ENCODE measurements around the gene GOSR1. TPM values are rescaled to one million over a fixed set of nuclear protein-coding genes. Genes with fewer than 3 reads are reported as not detected.
"Not testable (repeated sequence)": the region's sequence is repeated elsewhere in the genome, so short reads cannot be mapped to it uniquely, and the experiment has no call there.

Gene GOSR1
- polyA plus RNA-seq, 10 donors = 23.2 to 32.7 (median 28.3) TPM

- not testable (repeated sequence) for DNase-seq
Observed at GRCh38 chr17:30574309-30574708, 97.1 kb downstream of the GOSR1 start.

GRCh38 chr17:30574806-30575205 lies 97.6 kb downstream of the GOSR1 start:
- not testable (repeated sequence) for DNase-seq

DNA sequence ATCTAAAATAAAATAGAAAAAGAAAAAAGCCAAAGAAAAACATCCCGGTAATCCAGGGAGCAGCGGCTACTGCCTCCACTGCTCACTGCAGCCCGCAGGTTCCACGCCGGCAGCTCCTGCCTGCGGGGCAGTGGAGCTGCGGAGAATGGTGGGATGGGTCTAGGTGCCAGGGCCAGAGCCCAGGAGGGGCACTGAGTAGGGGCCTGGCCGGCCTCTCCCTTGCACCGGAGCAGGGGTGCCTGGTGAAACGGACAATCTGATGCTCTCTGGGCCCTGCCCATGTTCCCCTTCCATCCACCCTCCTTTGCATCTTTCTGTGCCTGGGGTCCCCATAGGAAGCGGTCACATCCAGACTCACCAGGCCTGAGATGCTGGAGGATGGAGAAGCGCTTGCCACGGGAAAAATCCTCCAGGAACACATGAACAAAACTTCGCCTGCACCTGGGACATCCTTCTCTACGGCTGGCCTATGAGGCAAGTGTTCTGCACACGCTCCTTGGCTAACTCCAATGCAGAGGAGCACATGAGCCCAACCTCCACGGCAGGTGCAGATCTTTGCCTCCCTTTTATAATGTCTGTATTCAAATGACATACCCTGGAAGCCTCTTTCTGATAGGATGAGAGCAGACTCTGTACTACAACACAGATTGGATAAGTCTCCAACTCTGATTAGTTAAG lies 98.6 kb downstream of the GOSR1 start:
- DNase-seq = not testable (repeated sequence)

DNA sequence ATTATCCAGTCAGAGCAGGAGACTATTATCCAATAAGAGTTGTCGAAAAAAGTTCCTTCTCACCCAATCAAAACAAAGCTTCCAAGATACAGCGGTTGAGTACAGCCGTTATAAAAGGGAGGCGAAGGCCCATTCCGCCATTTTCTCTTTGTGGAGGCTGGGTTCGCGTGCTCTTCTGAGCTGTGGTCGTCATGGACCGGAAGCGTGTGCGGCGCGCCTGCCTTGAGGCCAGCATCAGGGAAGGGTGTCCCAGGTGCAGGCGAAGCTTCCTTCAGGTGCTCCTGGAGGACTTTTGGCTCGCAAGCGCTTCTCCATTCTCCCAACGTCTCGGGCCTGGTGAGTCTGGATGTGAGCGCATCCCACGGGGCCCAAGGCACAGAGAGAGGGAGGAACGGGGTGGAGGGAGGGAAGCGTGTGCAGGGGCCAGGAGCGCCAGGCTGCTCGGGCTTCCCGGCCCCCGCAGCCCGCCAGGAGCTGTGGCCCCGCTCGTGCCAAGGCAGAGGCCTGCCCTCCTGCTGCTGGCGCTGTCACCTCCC lies 99.2 kb downstream of the GOSR1 start:
- no peak for DNase-seq

Other genes starting within 250 kb of the GOSR1 start
- gene SLC6A4, start 241.7 kb upstream of the GOSR1 start, polyA plus RNA-seq (ENCODE audit: insufficient read length in 10 of 10) = 1 to 10 TPM in 3 of 10 donors, under 1 TPM in 7; 0.09 to 3.8 (median 0.22) TPM
- 10 to 100 TPM; 35.1 to 52.1 (median 40.5) TPM for gene BLMH, start 185.5 kb upstream of the GOSR1 start, polyA plus RNA-seq (ENCODE audit: insufficient read length in 10 of 10)
- not detected for gene TMIGD1, start 143.4 kb upstream of the GOSR1 start, polyA plus RNA-seq (ENCODE audit: insufficient read length in 10 of 10)
- gene CPD, start 98.5 kb upstream of the GOSR1 start, polyA plus RNA-seq (ENCODE audit: insufficient read length in 10 of 10) = 10 to 100 TPM; 21.5 to 30.8 (median 26.0) TPM

Data from muscle of back (tissue), 11 donors.